Transverse colon (tissue), 4 donors: Measurements from ENCODE around the gene JHY. TPM values are rescaled to one million over a fixed set of nuclear protein-coding genes. Genes with fewer than 3 reads are reported as not detected.

ENCODE experiments used
- DNase-seq: peaks from one replicate; pipeline ENCODE4 v3.0.0-alpha.2; 2019
- H3K27ac ChIP-seq, 4 donors: fragments of 200-600 bp; sonication (generic); 2 replicates each; pipeline ENCODE4 v1.5.1; 2016 to 2018; ENCODE audit warnings: inconsistent platforms in 4 of 4
- H3K27me3 ChIP-seq: fragments of 200-600 bp; sonication (generic); 2 replicates; pipeline ENCODE4 v1.5.1; 2017; ENCODE audit warnings: inconsistent platforms
- H3K36me3 ChIP-seq, 4 donors: fragments of 200-600 bp; sonication (generic); 2 replicates each; pipeline ENCODE4 v1.5.1; 2017 to 2019; ENCODE audit warnings: inconsistent platforms in 4 of 4
- H3K4me1 ChIP-seq, 4 donors: fragments of 200-600 bp; sonication (generic); 2 replicates each; pipeline ENCODE4 v1.5.1; 2017 to 2020; ENCODE audit warnings: inconsistent platforms in 4 of 4
- H3K4me3 ChIP-seq, 4 donors: fragments of 200-600 bp; sonication (generic); 1 replicate in 1 of 4; 2 replicates in 3 of 4; pipeline versions ENCODE4 v1.5.1 to v1.6.1; 2017 to 2019; ENCODE audit warnings: inconsistent platforms in 4 of 4
- H3K9me3 ChIP-seq, 2 donors: fragments of 200-600 bp; sonication (generic); 2 replicates each; pipeline ENCODE4 v1.5.1; 2017 to 2019; ENCODE audit warnings: inconsistent platforms in 2 of 2
- EP300 ChIP-seq: sonication (generic); formaldehyde crosslinking; IDR thresholded peaks from one replicate; pipeline ENCODE4 v1.6.1; 2017; ENCODE audit warnings: antibody characterized with exemption, low read depth
- POLR2A ChIP-seq: fragments of 450-650 bp; IDR thresholded peaks from one replicate; pipeline ENCODE4 v1.6.1; 2016; ENCODE audit warnings: antibody characterized with exemption, mild to moderate bottlenecking, moderate library complexity
- POLR2AphosphoS5 ChIP-seq, 3 donors: sonication (generic); formaldehyde crosslinking; IDR thresholded peaks; one replicate each; pipeline ENCODE4 v1.6.1; 2016; ENCODE audit warnings: antibody characterized with exemption in 3 of 3
- WGBS, 2 donors: methylation state at CpG; one replicate each; pipeline ENCODE4 v1.1.5; 2018; ENCODE audit warnings: low coverage in 1 of 2; 5-methylcytosine and 5-hydroxymethylcytosine counted together
- in situ Hi-C, 4 donors: fragments of 200-750 bp; cut with MboI; loops; one replicate each; pipeline versions ENCODE4 v1.15.0 to v1.15.1; 2017; ENCODE audit warnings: low sequenced_read_pairs in 3 of 4, low pct_ligation_motif_present in 1 of 4, low pct_unique_long_range_greater_than_20kb in 1 of 4
- intact Hi-C: fragments of 100-400 bp; cut with DNase I; formaldehyde crosslinking; loops from one replicate; pipeline ENCODE4 v1.15.1; 2023; ENCODE audit warnings: low total_unique reads
- total RNA-seq, 4 donors: library from RNA; depleted of rRNA; stranded (reverse); fragments of >200 nt; gene quantifications; one replicate each; pipeline ENCODE4 v1.1.0, GENCODE V29; 2016
- TF ChIP-seq, protein P1 (sequence below), 5 experiments: fragments of 200-600 bp in 3 of 5; fragments of 450-650 bp in 2 of 5; sonication (generic) in 3 of 5; IDR thresholded peaks; 1 replicate in 2 of 5; 2 replicates in 3 of 5; pipeline ENCODE4 v1.5.1; 2016 to 2017; ENCODE audit warnings: antibody characterized with exemption in 5 of 5, inconsistent platforms in 3 of 5, mild to moderate bottlenecking in 2 of 5, moderate library complexity in 1 of 5

Gene JHY
- total RNA-seq, 4 donors from 2014 or later: 2.0 to 5.2 (median 4.4) TPM; not detected in 1

DNA sequence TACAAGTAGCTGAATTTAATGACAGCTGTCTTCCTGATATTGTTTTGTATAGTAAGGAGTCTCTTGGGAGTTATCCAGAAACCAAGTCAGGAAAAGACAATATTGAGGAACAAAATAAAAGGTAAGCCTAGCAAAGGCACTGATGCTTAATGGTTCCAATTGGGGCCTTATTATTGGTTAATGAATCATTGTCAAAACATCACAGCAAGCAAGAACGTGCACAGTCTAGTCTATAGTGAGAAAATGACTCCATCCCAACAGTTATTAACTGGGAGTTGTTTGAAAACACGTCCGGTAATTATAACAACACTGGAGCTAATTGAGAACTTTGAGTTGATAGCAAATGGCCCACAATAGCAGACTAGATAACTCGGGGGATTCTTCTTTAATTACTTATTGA, 81.4 kb downstream of the JHY start:
- intact Hi-C loops (no loop called here), in situ Hi-C loops (no loop called here)
- Histone ChIP-seq H3K36me3 (no peaks in the 10 kb centered on the region), H3K4me3 (no peak overlapping the region), H3K9me3 (no peaks in the 10 kb centered on the region), H3K4me1 (no peaks in the 10 kb centered on the region), H3K27me3 (peaks cover 30% of the 10 kb centered on the region), H3K27ac (no peak overlapping the region)
- TF ChIP-seq, protein P1, sequence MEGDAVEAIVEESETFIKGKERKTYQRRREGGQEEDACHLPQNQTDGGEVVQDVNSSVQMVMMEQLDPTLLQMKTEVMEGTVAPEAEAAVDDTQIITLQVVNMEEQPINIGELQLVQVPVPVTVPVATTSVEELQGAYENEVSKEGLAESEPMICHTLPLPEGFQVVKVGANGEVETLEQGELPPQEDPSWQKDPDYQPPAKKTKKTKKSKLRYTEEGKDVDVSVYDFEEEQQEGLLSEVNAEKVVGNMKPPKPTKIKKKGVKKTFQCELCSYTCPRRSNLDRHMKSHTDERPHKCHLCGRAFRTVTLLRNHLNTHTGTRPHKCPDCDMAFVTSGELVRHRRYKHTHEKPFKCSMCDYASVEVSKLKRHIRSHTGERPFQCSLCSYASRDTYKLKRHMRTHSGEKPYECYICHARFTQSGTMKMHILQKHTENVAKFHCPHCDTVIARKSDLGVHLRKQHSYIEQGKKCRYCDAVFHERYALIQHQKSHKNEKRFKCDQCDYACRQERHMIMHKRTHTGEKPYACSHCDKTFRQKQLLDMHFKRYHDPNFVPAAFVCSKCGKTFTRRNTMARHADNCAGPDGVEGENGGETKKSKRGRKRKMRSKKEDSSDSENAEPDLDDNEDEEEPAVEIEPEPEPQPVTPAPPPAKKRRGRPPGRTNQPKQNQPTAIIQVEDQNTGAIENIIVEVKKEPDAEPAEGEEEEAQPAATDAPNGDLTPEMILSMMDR (IDR thresholded peaks at IDR 0.05): no peak
- no peak for TF ChIP-seq EP300
- no peak for TF ChIP-seq POLR2A
- TF ChIP-seq POLR2AphosphoS5 (IDR thresholded peaks at IDR 0.05): no peak
- DNase-seq: no peak
- WGBS, 2 donors: 62 to 76% methylated on average over 4 of the region's 4 CpGs

GRCh38 chr11:122976061-122976733, 93.6 kb downstream of the JHY start:
- in situ Hi-C loops (no loop called here), intact Hi-C loops (no loop called here)
- no peaks in the 10 kb centered on the region for H3K9me3 ChIP-seq
- 24 to 29% methylated on average over 13 to 21 of the region's 21 CpGs for WGBS, 2 donors
- no peak for DNase-seq
- peaks cover 0 to 13% (median 8%) of the 10 kb centered on the region in 4 donors for H3K4me1 ChIP-seq
- H3K36me3 ChIP-seq: no peaks in the 10 kb centered on the region
- no peak overlapping the region for H3K27ac ChIP-seq
- no peak overlapping the region for H3K4me3 ChIP-seq
- no peak for TF ChIP-seq EP300
- TF ChIP-seq POLR2A: no peak
- no peak for TF ChIP-seq POLR2AphosphoS5 (IDR thresholded peaks at IDR 0.05)
- TF ChIP-seq, protein P1 (IDR thresholded peaks at IDR 0.05): no peak
- peaks cover 85% of the 10 kb centered on the region for H3K27me3 ChIP-seq

DNA sequence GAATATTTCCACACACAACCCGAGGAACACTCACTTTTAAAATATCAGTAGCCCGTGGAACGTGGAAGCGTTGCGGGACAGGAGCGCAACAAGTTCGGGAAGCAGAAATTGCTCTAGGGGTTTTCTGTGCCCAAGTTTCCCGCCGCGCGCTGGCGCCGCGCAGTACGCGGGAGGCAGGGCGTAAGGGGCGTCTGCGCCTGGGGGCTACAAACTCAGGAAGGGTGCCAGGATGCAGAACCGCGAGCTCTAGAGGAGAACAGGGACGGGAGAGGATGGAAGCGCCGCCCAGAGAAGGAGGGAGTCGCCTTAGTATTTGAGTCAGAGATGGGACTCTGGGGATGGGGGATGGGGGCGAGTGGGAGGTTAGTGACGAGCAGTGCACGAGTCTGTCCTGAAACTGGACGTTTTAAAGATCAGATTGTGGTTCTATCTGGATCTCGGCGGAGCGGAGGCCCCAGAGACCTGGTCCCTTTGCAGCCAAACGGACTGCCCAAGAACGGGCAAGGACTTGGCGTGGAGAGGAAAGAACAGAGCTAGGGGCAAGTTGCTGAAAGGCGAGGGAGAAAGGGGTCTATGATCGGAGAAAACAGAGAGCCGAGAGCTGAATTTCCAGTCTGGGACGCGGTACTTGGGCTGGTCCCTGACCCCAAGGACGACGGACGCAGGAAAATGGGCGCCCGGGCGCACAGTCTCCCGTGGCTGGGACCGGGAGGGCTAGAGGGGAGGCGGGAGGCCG, 94.3 kb downstream of the JHY start:
- intact Hi-C loops (no loop called here), in situ Hi-C loops (no loop called here)
- Histone ChIP-seq H3K4me1 (peaks cover 0 to 13% (median 9%) of the 10 kb centered on the region in 4 donors), H3K4me3 (peak overlapping the region in 1 of 4 donors; percentile 12), H3K27ac (no peak overlapping the region), H3K9me3 (no peaks in the 10 kb centered on the region), H3K27me3 (peaks cover 92% of the 10 kb centered on the region), H3K36me3 (no peaks in the 10 kb centered on the region)
- DNase-seq: no peak
- TF ChIP-seq, protein P1 (IDR thresholded peaks at IDR 0.05): no peak
- TF ChIP-seq EP300: no peak
- no peak for TF ChIP-seq POLR2A
- TF ChIP-seq POLR2AphosphoS5 (IDR thresholded peaks at IDR 0.05): no peak
- 19 to 22% methylated on average over 35 to 50 of the region's 50 CpGs for WGBS, 2 donors

GRCh38 chr11:122977470-122978298, 95.1 kb downstream of the JHY start:
- H3K36me3 ChIP-seq: no peaks in the 10 kb centered on the region
- intact Hi-C loops: no loop called here
- no peak overlapping the region for H3K27ac ChIP-seq
- TF ChIP-seq, protein P1 (IDR thresholded peaks at IDR 0.05): no peak
- TF ChIP-seq POLR2AphosphoS5 (IDR thresholded peaks at IDR 0.05): no peak
- no peak for TF ChIP-seq POLR2A
- in situ Hi-C loops: no loop called here
- no peak for DNase-seq
- peak overlapping the region in 1 of 4 donors; percentile 12 for H3K4me3 ChIP-seq
- WGBS, 2 donors: 18 to 22% methylated on average over 12 to 30 of the region's 50 CpGs
- peaks cover 100% of the 10 kb centered on the region for H3K27me3 ChIP-seq
- peaks cover 0 to 13% (median 9%) of the 10 kb centered on the region in 4 donors for H3K4me1 ChIP-seq
- H3K9me3 ChIP-seq: no peaks in the 10 kb centered on the region
